Measurements from ENCODE around the gene WNT11. TPM values are rescaled to one million over a fixed set of nuclear protein-coding genes. Genes with fewer than 3 reads are reported as not detected.

Gene WNT11
- total and polyA plus RNA-seq, 2 of the 13 experiments (the other 11 are each of a cell fraction or from before 2014, with no cell fraction given): 0.34 to 0.66 TPM

GRCh38 chr11:76209375-76209972 lies 3.2 kb upstream of the WNT11 start (continued):
- TF ChIP-seq ZNF362 (CRISPR knock-in tag; IDR thresholded peaks at IDR 0.05; ENCODE audit: borderline replicate concordance) (no peak), ZNF260 (CRISPR knock-in tag; IDR thresholded peaks at IDR 0.05; ENCODE audit: borderline replicate concordance, low read depth) (no peak), ZFP37 (CRISPR knock-in tag; IDR thresholded peaks at IDR 0.05; ENCODE audit: borderline replicate concordance) (no peak), ZNF800 (CRISPR knock-in tag; IDR thresholded peaks at IDR 0.05) (peak; percentile 39; the same call in 1 of the 2 replicates), ZNF878 (CRISPR knock-in tag; IDR thresholded peaks at IDR 0.05) (no peak), ZNF616 (CRISPR knock-in tag; IDR thresholded peaks at IDR 0.05; ENCODE audit: low read depth) (no peak), TFDP1 (CRISPR knock-in tag; IDR thresholded peaks at IDR 0.05; ENCODE audit: borderline replicate concordance) (peak; percentile 25; the same call in 1 of the 2 replicates), ARID4A (CRISPR knock-in tag; IDR thresholded peaks at IDR 0.05; ENCODE audit: borderline replicate concordance) (peak; percentile 11; the same call in 1 of the 2 replicates), CBFB (CRISPR knock-in tag; IDR thresholded peaks at IDR 0.05) (no peak), NFATC3 (CRISPR knock-in tag; IDR thresholded peaks at IDR 0.05) (no peak), TP53 (CRISPR knock-in tag; conservative IDR thresholded peaks at IDR 0.05) (no peak), ZNF235 (CRISPR knock-in tag; IDR thresholded peaks at IDR 0.05; ENCODE audit: borderline replicate concordance) (peak; percentile 20; the same call in 1 of the 2 replicates), ZBTB44 (CRISPR knock-in tag; IDR thresholded peaks at IDR 0.05) (no peak), PHF5A (CRISPR knock-in tag; IDR thresholded peaks at IDR 0.05; ENCODE audit: low read depth, unreplicated experiment) (no peak), ZNF737 (CRISPR knock-in tag; IDR thresholded peaks at IDR 0.05; ENCODE audit: borderline replicate concordance) (no peak), MYPOP (CRISPR knock-in tag; IDR thresholded peaks at IDR 0.05) (no peak), CCAR2 (optimal IDR thresholded peaks at IDR 0.05; ENCODE audit: low read depth, low read length) (no peak)
